GM19035 (cell line): ENCODE results near the gene TGFBRAP1.

ENCODE experiments used
- ATAC-seq: cut with Tn5 transposase; IDR thresholded peaks from one replicate; pipeline ENCODE4 v1.9.1; 2021; ENCODE audit not compliant: unreplicated experiment

TGFBRAP1 gene, protein sequence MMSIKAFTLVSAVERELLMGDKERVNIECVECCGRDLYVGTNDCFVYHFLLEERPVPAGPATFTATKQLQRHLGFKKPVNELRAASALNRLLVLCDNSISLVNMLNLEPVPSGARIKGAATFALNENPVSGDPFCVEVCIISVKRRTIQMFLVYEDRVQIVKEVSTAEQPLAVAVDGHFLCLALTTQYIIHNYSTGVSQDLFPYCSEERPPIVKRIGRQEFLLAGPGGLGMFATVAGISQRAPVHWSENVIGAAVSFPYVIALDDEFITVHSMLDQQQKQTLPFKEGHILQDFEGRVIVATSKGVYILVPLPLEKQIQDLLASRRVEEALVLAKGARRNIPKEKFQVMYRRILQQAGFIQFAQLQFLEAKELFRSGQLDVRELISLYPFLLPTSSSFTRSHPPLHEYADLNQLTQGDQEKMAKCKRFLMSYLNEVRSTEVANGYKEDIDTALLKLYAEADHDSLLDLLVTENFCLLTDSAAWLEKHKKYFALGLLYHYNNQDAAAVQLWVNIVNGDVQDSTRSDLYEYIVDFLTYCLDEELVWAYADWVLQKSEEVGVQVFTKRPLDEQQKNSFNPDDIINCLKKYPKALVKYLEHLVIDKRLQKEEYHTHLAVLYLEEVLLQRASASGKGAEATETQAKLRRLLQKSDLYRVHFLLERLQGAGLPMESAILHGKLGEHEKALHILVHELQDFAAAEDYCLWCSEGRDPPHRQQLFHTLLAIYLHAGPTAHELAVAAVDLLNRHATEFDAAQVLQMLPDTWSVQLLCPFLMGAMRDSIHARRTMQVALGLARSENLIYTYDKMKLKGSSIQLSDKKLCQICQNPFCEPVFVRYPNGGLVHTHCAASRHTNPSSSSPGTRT

DNA sequence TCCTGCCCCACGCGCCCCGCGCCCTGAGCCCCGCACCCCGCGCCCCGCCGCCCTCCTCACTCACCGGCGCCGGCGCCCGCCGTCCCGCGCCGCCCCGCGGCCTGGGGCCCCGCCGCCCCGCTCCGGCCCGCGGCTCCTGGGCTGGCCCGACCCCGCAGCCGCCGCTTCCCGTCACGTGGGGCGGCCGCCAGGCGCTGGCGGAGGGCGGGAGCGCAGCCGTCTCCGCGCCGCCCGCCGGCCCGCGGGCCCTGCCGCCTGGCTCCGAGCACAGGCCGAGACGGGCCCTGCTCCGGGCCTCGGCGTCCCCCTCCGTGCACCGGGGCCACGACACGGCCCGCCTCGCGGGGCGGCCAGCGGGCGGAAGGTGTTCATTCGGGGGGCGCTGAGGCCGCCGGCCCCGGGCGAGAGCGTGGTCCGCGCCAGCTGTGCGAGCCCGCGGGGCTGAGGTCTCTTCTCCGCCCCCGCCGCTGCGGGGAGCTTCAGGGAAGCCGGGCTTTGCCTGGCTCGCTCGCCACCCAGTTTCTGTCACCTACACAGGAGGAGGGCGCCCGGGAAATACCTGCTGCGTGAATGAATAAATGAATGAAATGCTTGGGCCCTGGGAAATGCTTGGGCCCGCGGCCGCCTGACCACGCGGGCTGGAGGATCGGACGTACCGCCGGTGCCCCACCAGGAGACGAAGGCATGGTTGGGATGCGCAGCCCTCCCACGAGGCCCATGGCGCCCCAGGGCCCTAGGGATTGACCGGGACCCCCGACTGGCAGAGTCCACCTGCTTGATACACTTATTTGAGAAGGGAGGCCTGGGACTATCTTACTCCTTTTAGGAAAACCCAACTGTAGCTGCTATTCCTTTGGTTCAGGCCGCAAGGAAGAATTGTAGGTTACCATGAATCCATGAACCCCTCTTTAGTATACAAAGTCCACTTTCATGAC lies at the start of gene TGFBRAP1:
TSS of gene TGFBRAP1 (minus strand) at position 175 of the 935 bp plus-strand sequence. CDS start 21,434 bp downstream, outside the sequence.
- peak; percentile 77 for ATAC-seq

DNA sequence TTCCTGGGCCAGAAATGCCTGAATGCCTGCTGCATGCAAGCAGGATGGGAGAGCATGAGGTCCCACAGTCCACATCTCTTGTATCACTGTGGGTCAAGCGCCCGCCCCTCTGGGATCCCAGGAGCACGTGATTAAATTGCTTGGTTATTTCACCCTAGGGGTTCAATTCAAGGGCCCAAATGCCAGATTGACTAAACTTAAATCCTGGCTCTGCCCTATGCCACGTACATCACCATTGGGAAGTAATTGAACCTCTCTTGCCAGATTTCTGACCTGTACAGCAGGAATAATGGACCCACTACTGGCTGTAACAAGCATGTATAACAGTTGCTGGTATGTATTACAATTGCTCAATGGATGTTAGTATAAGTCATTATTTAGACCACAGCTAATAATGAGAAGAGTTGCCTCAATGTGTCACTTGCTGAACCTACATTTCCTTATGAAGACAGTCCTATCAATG lies 49.4 kb upstream of the TGFBRAP1 start:
- ATAC-seq, result no peak

DNA sequence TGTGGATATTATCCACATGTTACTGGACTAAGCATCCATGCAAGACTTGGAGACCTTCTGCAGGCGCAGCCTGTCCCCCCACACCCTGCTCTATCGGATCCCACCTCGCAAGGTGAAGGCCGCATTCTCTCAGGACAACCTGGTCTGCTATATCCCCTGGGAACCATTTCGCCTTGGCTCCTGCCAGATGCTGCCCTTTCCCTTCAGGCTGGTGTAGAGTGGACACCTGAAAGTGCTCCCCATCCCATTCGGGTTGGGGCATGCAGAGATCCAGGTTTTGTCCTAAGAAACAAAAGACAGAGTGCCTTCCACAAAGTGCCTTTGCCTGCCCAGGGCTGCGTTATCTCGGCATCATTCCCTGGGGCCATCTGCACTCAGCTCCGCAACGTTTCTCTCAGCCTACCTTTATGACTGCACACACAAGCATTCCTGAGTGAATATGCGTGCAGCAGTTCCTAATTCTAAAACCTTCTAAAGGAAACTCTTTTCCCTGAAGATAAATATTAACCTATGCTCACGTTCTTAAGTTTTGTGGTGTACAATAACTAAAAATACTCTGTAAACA lies 48.8 kb upstream of the TGFBRAP1 start:
- ATAC-seq, result no peak

DNA sequence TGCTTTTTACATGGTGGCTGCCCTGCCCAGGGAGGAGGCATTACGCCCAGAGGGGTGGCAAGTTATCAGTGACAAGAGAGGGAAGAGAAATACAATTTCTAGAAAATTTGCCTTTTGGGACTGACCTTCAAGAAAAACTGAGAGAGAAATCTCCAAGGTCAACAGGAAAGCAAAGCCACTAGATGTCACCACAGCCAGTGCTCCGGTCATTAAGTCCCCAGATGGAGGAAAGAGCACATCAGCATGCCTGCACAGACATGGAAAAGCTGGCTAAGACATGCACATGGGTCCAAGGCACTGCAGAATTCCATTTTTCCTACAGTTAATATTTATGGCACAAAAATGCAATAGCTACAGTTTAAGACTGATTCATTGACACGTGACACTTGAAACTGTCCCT lies 48.3 kb upstream of the TGFBRAP1 start:
- ATAC-seq, result no peak

DNA sequence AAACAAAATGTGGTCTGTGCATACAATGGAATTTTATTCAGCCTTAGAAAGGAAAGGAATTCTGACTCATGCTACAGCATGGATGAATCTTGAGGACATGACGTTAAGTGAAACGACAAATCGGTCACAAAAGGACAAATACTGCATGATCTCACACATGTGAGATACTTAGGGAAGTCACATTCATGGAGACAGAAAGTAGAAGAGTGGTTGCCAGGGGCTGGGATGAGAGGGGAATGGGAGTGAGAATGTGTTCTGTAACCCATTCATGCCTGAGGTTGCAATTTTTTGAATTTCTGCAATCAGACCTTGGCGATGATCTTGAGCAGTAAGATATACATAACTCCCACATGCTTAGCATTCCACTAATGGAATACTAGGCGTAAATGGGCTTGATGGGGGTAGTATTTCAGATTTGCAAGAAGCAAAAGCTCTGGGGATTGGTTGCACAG lies 47.3 kb upstream of the TGFBRAP1 start:
- no peak for ATAC-seq

DNA sequence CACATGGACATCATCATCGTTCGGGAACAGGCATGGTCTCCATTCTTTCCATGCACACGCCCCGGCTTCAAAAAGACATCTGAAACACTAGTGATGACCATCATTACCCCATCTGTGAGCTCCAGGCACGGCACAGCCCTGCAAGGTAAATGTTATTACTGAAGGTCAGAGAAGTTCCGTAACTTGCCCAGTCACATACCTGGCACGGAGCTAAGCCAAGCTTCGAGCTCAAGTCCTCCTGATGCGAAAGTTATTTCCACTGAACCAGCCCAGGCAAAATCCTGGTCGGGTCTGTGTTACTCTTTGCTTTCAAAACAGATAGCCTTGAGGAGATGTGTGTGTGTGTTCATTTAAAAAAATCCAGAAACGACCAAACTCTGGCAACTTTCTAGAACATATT lies 46.5 kb upstream of the TGFBRAP1 start:
- ATAC-seq, result no peak

DNA sequence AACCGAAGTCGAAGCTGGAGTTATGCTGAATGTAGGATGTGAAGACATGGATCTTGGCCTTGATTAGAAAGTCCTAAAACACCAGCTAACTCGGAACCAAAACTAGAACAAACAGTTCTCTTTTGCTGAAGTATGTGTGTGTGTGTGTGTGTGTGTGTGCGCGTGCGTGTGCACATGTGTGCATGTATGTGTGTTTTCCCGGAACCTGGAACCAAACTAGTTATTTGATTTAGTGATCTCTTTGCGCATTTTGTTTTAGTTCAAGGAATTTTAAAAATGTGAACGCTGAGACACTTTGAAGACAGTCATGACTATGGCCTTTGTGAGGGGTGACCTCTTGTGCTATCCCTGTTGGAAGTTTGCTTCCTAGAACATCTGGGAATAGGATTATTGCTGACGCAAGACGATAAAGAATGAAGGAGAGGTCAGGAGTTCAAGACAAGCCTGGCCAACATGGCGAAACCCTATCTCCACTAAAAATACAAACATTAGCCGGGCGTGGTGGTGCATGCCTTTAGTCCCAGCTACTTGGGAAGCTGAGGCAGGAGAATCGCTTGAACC lies 45.5 kb upstream of the TGFBRAP1 start:
- no peak for ATAC-seq

DNA sequence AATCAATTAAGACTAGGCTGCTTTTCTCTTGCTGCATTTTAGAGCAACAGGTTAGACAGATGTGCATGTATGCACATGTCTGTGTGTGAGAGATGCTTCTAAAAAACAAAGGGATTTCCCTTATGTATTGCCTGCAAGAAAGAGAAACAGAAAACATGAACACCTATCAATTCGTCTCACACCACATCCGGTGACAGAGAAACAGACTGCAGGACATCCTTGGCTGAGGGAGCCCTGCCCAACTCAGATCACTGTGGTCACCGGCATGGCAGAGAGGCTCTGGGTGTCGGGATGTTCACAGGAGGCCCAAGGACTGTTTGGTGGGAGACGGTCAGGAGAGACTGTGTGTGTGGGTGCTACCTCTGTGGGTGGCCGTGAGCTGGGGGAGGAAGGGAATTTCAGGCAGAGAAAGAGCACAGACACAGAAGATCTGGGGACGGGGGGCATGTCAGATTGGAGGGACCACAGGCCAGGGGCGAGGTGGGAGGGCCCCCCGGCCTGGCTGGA lies 44.4 kb upstream of the TGFBRAP1 start:
- ATAC-seq, result peak; percentile 89

DNA sequence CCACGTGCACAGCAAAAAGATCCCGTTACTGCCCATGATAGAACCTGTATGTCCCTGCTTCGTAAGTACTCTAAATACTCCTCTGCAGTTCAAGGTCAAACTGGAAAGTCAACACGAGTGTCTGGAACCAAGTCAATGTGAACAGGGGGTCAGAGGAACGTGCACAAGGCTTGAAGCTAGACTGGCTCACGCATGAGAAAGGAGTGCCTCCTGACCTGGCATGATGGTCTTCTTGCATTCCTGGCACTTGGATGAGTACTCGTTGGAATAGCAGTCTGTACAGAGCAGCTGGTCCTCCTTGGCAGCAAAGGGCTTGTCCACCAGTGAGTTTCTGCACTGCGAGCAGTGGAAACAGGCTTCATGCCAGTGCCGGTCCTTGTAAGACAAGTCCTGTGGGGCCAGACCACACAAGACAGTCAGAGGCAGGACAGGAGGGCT lies 43.8 kb upstream of the TGFBRAP1 start:
- peak; percentile 27 for ATAC-seq

DNA sequence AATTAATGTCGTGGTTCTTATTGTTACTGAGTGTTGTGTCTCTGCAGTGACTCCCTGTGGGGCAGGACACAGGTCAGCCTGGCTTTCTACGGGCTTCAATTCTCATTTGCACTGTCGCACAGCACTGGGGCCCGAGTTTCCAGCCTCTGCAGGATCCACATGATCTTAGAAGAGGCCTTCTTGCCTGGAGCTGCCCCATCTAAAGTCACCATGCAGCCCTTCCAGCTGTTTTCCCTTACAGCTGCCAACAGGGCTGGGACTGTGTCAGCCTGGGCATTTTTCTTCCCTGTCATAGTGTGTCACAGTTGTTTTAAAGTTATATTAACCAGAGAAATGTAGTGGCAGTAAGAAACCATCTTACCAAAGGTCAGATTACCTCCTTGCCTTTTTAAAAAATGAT lies 42.3 kb upstream of the TGFBRAP1 start:
- no peak for ATAC-seq

DNA sequence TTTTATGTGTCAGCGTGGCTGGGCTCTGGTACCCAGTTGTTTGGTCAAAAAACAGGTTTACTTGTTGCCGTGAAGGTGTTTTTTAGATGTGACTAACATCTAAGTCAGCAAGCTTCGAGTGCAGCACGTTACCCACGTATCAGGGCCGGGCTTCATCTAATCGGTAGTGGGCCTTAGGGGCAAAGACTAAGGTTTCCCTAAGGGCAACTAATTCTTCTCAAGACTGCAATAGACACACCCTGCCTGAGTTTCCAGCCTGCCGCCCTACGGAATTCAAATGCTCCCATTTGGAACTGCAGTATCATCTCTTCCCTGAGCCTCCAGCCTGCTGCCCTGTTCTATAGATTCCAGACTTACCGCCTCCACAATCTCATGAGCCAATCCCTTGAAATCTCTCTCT lies 41.6 kb upstream of the TGFBRAP1 start:
- no peak for ATAC-seq

DNA sequence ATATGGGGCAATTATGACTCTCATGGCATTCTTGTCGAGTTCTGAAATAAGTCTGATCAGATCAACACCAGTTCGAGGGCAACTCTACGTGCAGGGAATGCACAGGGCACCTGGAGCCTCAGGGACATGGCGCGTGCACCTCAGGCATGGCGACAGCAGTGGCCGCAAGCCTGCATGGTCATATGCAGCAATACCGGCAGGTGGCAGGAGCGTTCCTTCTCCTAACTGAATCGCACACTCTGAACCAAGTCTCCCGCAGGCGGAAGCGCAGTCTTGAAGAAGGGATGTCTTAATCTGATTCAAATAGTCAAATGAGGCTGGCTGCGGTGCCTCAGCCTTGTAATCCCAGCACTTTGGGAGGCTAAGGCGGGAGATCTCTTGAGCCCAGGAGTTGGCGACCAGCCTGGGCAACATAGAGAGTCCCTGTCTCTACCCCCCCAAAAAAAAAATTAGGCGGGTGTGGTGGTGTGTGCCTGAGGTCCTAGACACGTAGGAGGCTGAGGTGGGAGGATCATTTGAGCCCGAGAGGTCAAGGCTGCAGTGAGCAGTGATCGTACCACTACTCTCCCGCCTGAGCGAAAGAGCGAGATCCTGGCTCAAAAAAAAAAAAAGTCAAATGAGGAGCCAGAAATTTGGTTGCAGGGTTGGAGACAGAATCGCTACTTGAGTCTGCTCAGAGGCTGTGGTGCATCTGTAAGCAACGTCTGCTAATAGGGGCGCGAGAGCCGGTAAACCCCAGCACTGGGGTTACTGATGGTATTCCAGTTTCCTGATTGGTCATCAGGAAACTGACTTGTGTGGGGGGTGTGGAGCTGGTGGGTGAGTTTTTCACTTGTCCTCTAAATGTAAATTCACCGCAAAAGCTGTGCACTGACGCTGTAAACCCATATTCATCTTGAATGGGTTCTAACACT lies 40.5 kb upstream of the TGFBRAP1 start:
- peak; percentile 80 for ATAC-seq

DNA sequence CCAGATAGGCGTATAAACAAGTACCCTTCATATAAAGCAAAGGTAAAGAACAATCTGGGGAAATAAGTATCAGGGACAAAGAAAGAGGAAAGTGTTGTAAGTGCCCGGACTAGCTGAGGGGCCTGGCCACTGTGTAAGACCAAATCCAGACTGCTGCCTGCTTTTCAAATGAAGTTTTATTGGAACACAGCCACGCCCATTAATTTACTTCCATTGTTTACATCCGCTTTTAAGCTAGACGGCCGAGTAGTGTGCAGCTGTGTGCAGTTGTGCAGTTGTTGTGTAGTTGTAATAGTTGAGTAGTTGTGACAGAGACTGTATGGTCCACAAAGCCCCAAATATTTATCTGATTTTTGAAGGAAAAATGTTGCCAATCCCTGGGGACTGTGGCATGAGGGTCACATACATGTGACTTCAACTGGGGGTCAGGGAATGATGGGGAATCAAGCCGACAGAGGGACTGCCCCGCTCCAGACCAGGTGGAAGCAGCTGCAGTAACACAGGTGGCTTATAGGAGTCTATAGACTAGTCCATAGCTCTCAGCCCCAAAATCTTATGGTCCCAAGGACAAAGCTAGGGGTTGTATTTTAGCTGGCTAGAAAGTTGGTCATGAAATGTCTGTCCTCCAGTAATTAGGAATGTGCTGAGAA lies 39.3 kb upstream of the TGFBRAP1 start:
- no peak for ATAC-seq

DNA sequence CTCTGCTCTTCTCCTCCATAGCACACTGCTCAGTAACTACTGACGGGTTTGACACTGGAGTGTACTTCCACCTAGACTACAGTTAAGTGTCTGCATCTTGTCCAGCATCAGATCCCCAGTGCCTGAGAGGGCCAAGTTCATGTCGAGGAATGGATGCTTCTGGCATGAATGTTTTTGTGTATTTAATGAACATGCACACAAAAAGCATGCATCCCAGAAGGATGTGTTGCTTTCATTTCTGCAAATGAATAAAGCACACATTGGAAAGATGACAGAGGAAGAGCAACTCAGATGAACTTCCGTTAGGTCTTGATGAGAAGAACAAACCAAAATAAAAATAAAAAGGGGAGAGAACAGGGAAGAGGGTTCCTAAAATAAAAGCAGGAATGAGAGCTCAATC lies 35.7 kb upstream of the TGFBRAP1 start:
- ATAC-seq, result no peak

DNA sequence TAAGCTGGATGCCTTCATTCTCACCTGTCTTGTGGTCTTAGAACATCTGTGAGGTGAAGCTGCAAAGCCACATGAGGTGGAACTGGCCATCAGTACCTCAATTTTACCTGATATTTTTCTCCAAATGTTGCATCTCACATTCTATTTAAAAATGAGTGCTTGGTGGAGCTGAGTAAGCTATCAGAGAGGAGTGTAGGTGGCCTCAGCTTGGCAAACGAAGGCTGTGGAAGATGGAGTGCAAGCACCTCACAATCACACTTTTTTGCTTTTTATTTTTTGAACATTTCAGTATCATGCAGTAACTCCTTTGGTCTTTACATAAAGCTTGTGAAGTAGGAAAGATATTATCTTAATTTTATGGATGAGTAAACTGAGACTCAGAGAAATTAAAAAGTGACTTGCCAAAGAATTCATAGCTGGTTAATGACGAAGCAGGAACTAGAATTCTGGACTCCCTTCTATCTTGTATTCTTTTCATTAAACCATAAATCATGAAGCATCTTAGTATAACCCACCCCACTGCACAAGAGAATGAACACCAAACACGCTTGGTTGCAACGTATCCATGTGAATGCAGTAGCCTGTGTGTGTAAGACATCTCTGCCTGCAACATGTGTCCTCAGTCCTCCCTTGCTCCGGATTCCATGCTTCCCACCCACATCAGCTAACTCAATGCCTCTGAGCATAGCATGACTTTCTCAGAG lies 35.1 kb upstream of the TGFBRAP1 start:
- no peak for ATAC-seq

DNA sequence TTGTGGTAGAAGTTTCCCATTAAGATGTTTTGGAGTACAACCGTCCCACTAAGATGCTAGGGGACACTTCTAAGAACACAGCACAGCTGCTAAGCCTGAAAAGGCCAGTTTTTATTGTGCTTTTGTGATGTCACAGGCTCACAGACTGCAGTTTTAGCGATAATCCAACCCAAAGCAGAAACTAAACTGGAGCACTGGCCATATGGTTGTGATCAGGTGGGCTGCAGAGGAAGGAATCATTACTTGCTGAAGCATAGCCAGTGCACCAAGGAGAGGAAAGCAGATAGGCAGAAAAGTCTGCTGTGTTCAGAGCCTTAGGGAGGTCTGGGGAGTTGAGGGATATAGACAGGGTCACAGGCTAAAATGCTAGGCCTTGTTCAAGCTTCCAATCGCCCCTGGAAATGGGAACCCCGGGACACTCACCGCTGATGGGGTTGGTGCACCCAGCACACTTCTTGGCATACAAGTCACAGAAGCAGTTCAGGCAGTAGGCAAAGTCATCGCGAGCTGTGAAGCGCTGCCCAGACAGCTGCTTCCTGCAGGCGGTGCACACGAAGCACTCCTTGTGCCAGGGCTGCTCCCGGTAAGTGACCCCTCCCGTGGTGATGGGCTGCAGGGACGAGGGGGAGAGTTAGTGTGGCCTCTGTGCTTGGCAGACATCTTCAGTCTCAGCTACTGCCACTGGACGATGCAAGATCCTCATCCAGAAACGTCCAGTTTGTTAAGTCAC lies 33.5 kb upstream of the TGFBRAP1 start:
- no peak for ATAC-seq
